H9 (cell line): ENCODE data around the gene STIMATE. TPM values are rescaled to one million over a fixed set of nuclear protein-coding genes. Genes with fewer than 3 reads are reported as not detected.

Experiments
- DNase-seq: peaks from one replicate; pipeline ENCODE4 v3.0.0-alpha.2; 2017
- H2AFZ ChIP-seq: one replicate; pipeline ENCODE4 v1.6.1; 2013; ENCODE audit warnings: mild to moderate bottlenecking, low read length, control low read depth, moderate library complexity
- H2AK5ac ChIP-seq: 2 replicates; pipeline ENCODE4 v1.6.1; 2013; ENCODE audit warnings: low read length, control low read depth, mixed read lengths; ENCODE audit not compliant: insufficient read length
- H2BK120ac ChIP-seq: one replicate; pipeline ENCODE4 v1.6.1; 2013; ENCODE audit warnings: low read depth, mild to moderate bottlenecking, low read length, control low read depth, inconsistent platforms; ENCODE audit not compliant: poor library complexity, severe bottlenecking
- H2BK12ac ChIP-seq: 2 replicates; pipeline ENCODE4 v1.6.1; 2013; ENCODE audit warnings: low read length, control low read depth, mixed read lengths, low read depth; ENCODE audit not compliant: insufficient read length
- H2BK15ac ChIP-seq: 2 replicates; pipeline ENCODE4 v1.6.1; 2013; ENCODE audit warnings: low read depth, low read length, control low read depth
- H2BK20ac ChIP-seq: one replicate; pipeline ENCODE4 v1.6.1; 2013; ENCODE audit warnings: low read depth, mild to moderate bottlenecking, low read length, control low read depth, inconsistent platforms; ENCODE audit not compliant: poor library complexity, severe bottlenecking
- H2BK5ac ChIP-seq: 2 replicates; pipeline ENCODE4 v1.6.1; 2013; ENCODE audit warnings: low read length, control low read depth, mixed read lengths; ENCODE audit not compliant: insufficient read length
- H3K14ac ChIP-seq: 2 replicates; pipeline ENCODE4 v1.6.1; 2013; ENCODE audit warnings: low read length, control low read depth; ENCODE audit not compliant: insufficient read depth
- H3K18ac ChIP-seq: 2 replicates; pipeline ENCODE4 v1.6.1; 2013; ENCODE audit warnings: low read depth, mild to moderate bottlenecking, mixed read lengths, low read length, control low read depth; ENCODE audit not compliant: insufficient read length
- H3K23ac ChIP-seq: 2 replicates; pipeline ENCODE4 v1.6.1; 2013; ENCODE audit warnings: low read length, control low read depth, mixed read lengths, low read depth; ENCODE audit not compliant: insufficient read length
- H3K23me2 ChIP-seq: 2 replicates; pipeline ENCODE4 v1.6.1; 2013; ENCODE audit warnings: low read depth, mild to moderate bottlenecking, mixed read lengths, low read length, control low read depth; ENCODE audit not compliant: insufficient read length, poor library complexity, severe bottlenecking
- H3K27ac ChIP-seq: 2 replicates; pipeline ENCODE4 v1.5.1; 2013; ENCODE audit warnings: low read length, control low read depth, mixed read lengths, low read depth; ENCODE audit not compliant: insufficient read length
- H3K27me3 ChIP-seq: 2 replicates; pipeline ENCODE4 v1.6.1; 2013; ENCODE audit warnings: low read length, control low read depth, inconsistent platforms; ENCODE audit not compliant: insufficient read depth
- H3K4ac ChIP-seq: 2 replicates; pipeline ENCODE4 v1.6.1; 2013; ENCODE audit warnings: low read depth, mild to moderate bottlenecking, control low read depth, inconsistent platforms, low read length, moderate library complexity
- H3K4me1 ChIP-seq: 2 replicates; pipeline ENCODE4 v1.6.1; 2013; ENCODE audit warnings: low read length, control low read depth, inconsistent platforms; ENCODE audit not compliant: insufficient read depth
- H3K4me2 ChIP-seq: 2 replicates; pipeline ENCODE4 v1.6.1; 2013; ENCODE audit warnings: low read length, control low read depth, mixed read lengths; ENCODE audit not compliant: insufficient read length, insufficient read depth
- H3K56ac ChIP-seq: 2 replicates; pipeline ENCODE4 v1.6.1; 2013; ENCODE audit warnings: low read depth, mild to moderate bottlenecking, mixed read lengths, low read length, control low read depth; ENCODE audit not compliant: insufficient read length
- H3K79me1 ChIP-seq: 2 replicates; pipeline ENCODE4 v1.6.1; 2013; ENCODE audit warnings: low read depth, mild to moderate bottlenecking, moderate library complexity, low read length, control low read depth, inconsistent platforms; ENCODE audit not compliant: insufficient read depth, poor library complexity, severe bottlenecking
- H3K79me2 ChIP-seq: 2 replicates; pipeline ENCODE4 v1.6.1; 2013; ENCODE audit warnings: low read length, control low read depth, inconsistent platforms; ENCODE audit not compliant: insufficient read depth
- H3K9ac ChIP-seq: 2 replicates; pipeline ENCODE4 v1.6.1; 2013; ENCODE audit warnings: low read length, control low read depth, mixed read lengths; ENCODE audit not compliant: insufficient read length; ENCODE audit errors: extremely low read depth
- H3K9me3 ChIP-seq: one replicate; pipeline ENCODE4 v1.6.1; 2013; ENCODE audit warnings: low read depth, low read length, inconsistent platforms; ENCODE audit not compliant: control insufficient read depth
- H3T11ph ChIP-seq: one replicate; pipeline ENCODE4 v1.6.1; 2013; ENCODE audit warnings: mild to moderate bottlenecking, low read length, control low read depth, inconsistent platforms
- H4K20me1 ChIP-seq: one replicate; pipeline ENCODE4 v1.6.1; 2013; ENCODE audit not compliant: control insufficient read depth, insufficient read length, insufficient read depth
- H4K5ac ChIP-seq: 2 replicates; pipeline ENCODE4 v1.6.1; 2013; ENCODE audit warnings: low read depth, mild to moderate bottlenecking, mixed read lengths, low read length, control low read depth; ENCODE audit not compliant: insufficient read length
- H4K8ac ChIP-seq: replicated peaks from 2 replicates; pipeline ENCODE4 v1.6.1; 2013; ENCODE audit warnings: low read length, control low read depth, mixed read lengths, low read depth; ENCODE audit not compliant: insufficient read length
- H4K91ac ChIP-seq: 2 replicates; pipeline ENCODE4 v1.6.1; 2013; ENCODE audit warnings: low read depth, mild to moderate bottlenecking, moderate library complexity, mixed read lengths, low read length, control low read depth; ENCODE audit not compliant: insufficient read length
- H3K27ac Mint-ChIP-seq, 3 experiments: 2 replicates in 2 of 3; 3 replicates in 1 of 3; pipeline ENCODE4 v1.8.0; 2020 to 2021; ENCODE audit warnings: mixed read lengths in 3 of 3, mild to moderate bottlenecking in 1 of 3, moderate library complexity in 1 of 3
- H3K27me3 Mint-ChIP-seq: 2 replicates; pipeline ENCODE4 v1.8.0; 2021; ENCODE audit warnings: low read depth, mild to moderate bottlenecking, moderate library complexity, mixed read lengths
- H3K36me3 Mint-ChIP-seq, 3 experiments: 2 replicates in 2 of 3; 3 replicates in 1 of 3; pipeline ENCODE4 v1.8.0; 2020 to 2021; ENCODE audit warnings: low read depth in 3 of 3, mixed read lengths in 3 of 3; ENCODE audit not compliant: insufficient read depth in 1 of 3
- H3K4me1 Mint-ChIP-seq, 2 experiments: 2 replicates each; pipeline ENCODE4 v1.8.0; 2020; ENCODE audit warnings: mixed read lengths in 2 of 2
- H3K4me3 Mint-ChIP-seq, 2 experiments: 2 replicates in 1 of 2; 3 replicates in 1 of 2; pipeline ENCODE4 v1.8.0; 2020 to 2021; ENCODE audit warnings: mild to moderate bottlenecking in 2 of 2, mixed read lengths in 2 of 2, moderate library complexity in 1 of 2
- H3K9me3 Mint-ChIP-seq, 2 experiments: 2 replicates in 1 of 2; 3 replicates in 1 of 2; pipeline ENCODE4 v1.8.0; 2020; ENCODE audit warnings: mild to moderate bottlenecking in 2 of 2, mixed read lengths in 2 of 2, moderate library complexity in 1 of 2
- CTCF ChIP-seq: fragments of 200-600 bp; sonication (generic); conservative IDR thresholded peaks from 3 replicates; pipeline ENCODE4 v1.8.0; 2021; ENCODE audit warnings: antibody characterized with exemption, mild to moderate bottlenecking
- WGBS: extraction: QIAGEN DNeasy Blood & Tissue Kit; methylation state at CpG from one replicate; pipeline ENCODE4 v1.1.7; 2013; ENCODE audit warnings: missing lambda C conversion rate, low lambda C conversion rate, mixed read lengths; ENCODE audit not compliant: insufficient read length; ENCODE audit errors: extremely low coverage; 5-methylcytosine and 5-hydroxymethylcytosine counted together
- total RNA-seq: library from RNA; stranded (reverse); gene quantifications from 2 replicates; pipeline ENCODE4 v1.2.1, GENCODE V29; 2021

Gene STIMATE
- total RNA-seq, 1 experiment from 2014 or later: 25.6 TPM

- no peaks in the 10 kb centered on the region for H3K79me2 ChIP-seq
- no peak for DNase-seq
- no peak overlapping the region for H2BK120ac ChIP-seq
- no peaks in the 10 kb centered on the region for H3K27me3 ChIP-seq
- H3K14ac ChIP-seq: no peak overlapping the region
- Mint-ChIP-seq H3K4me3 (no peak overlapping the region), H3K27ac (no peak overlapping the region), H3K27me3 (peaks cover 11% of the 10 kb centered on the region), H3K4me1 (no peaks in the 10 kb centered on the region), H3K9me3 (no peaks in the 10 kb centered on the region), H3K36me3 (no peaks in the 10 kb centered on the region)
- no peak overlapping the region for H4K8ac ChIP-seq
- H4K20me1 ChIP-seq: no peaks in the 10 kb centered on the region
- no peak overlapping the region for H3K56ac ChIP-seq
- H3K4ac ChIP-seq: no peak overlapping the region
- no peak overlapping the region for H2BK12ac ChIP-seq
- no CpG with 5 or more reads among the region's 19 CpGs for WGBS
- no peak overlapping the region for H3K18ac ChIP-seq
- H3K4me2 ChIP-seq: no peak overlapping the region
- H3T11ph ChIP-seq: no peak overlapping the region
- H4K91ac ChIP-seq: no peak overlapping the region
- no peak overlapping the region for H2BK15ac ChIP-seq
- H2AK5ac ChIP-seq: no peak overlapping the region
- no peak overlapping the region for H2BK5ac ChIP-seq
- H3K27ac ChIP-seq: no peak overlapping the region
- H3K23me2 ChIP-seq: no peaks in the 10 kb centered on the region
- H3K9ac ChIP-seq: no peak overlapping the region
- H3K4me1 ChIP-seq: no peaks in the 10 kb centered on the region
- no peaks in the 10 kb centered on the region for H3K9me3 ChIP-seq
- H2BK20ac ChIP-seq: no peak overlapping the region
- no peak overlapping the region for H3K23ac ChIP-seq
- no peak for TF ChIP-seq CTCF
- no peaks in the 10 kb centered on the region for H3K79me1 ChIP-seq
- no peak overlapping the region for H2AFZ ChIP-seq
- H4K5ac ChIP-seq: no peak overlapping the region
Observed at GRCh38 chr3:52805270-52806039, 91.9 kb downstream of the STIMATE start.
